Fibroblast of skin of left biceps (primary cell): ENCODE results near the gene PLPP6.
A peak's percentile ranks its signal among the peaks of the same experiment; 100 is the strongest.

Source experiments
- DNase-seq, 2 experiments: peaks; one replicate each; pipeline ENCODE4 v3.0.0-alpha.2; 2013; ENCODE audit warnings: low read depth in 2 of 2

The PLPP6 gene

GRCh38 chr9:4662989-4663792, 1.1 kb downstream of the PLPP6 start:
- no peak for DNase-seq

- DNase-seq: no peak
Observed at GRCh38 chr9:4663956-4664355, 1.9 kb downstream of the PLPP6 start.

- no peak for DNase-seq
Observed at GRCh38 chr9:4665357-4665756, 3.3 kb downstream of the PLPP6 start.

- no peak for DNase-seq
Observed at GRCh38 chr9:4666042-4666699, 4.1 kb downstream of the PLPP6 start, which contains the start of gene SPATA6L. Gene SPATA6L, minus strand, starts transcription at chr9:4666480. Its CDS starts 230 bp downstream, at chr9:4666250.

GRCh38 chr9:4667681-4668080, 5.6 kb downstream of the PLPP6 start:
- DNase-seq: no peak

- DNase-seq: no peak
Observed at GRCh38 chr9:4668604-4669003, 6.5 kb downstream of the PLPP6 start.

GRCh38 chr9:4669890-4670289, 7.8 kb downstream of the PLPP6 start:
- no peak for DNase-seq

GRCh38 chr9:4670591-4670990, 8.5 kb downstream of the PLPP6 start:
- DNase-seq: no peak

- no peak for DNase-seq
Observed at GRCh38 chr9:4671737-4672136, 9.6 kb downstream of the PLPP6 start.

GRCh38 chr9:4674783-4675182, 12.7 kb downstream of the PLPP6 start:
- peak; percentile 91 to 92 for DNase-seq

- no peak for DNase-seq
Observed at GRCh38 chr9:4677392-4677791, 15.3 kb downstream of the PLPP6 start.

GRCh38 chr9:4678679-4679267, 16.7 kb downstream of the PLPP6 start:
- no peak for DNase-seq

GRCh38 chr9:4679268-4680172, 17.4 kb downstream of the PLPP6 start, which contains the start of gene CDC37L1:
Gene CDC37L1, plus strand, starts transcription at chr9:4679569. Its CDS starts 199 bp downstream, at chr9:4679768.
- peak; percentile 85 to 86 for DNase-seq

GRCh38 chr9:4680173-4680525, 18.1 kb downstream of the PLPP6 start:
- DNase-seq: no peak

GRCh38 chr9:4680750-4681149, 18.7 kb downstream of the PLPP6 start:
- DNase-seq: no peak

- DNase-seq: no peak
Observed at GRCh38 chr9:4684820-4685219, 22.7 kb downstream of the PLPP6 start.

- DNase-seq: no peak
Observed at GRCh38 chr9:4686112-4686511, 24.0 kb downstream of the PLPP6 start.

- DNase-seq: no peak
Observed at GRCh38 chr9:4686584-4686983, 24.5 kb downstream of the PLPP6 start.

- DNase-seq: no peak
Observed at GRCh38 chr9:4689021-4689420, 26.9 kb downstream of the PLPP6 start.

GRCh38 chr9:4689687-4690104, 27.6 kb downstream of the PLPP6 start:
- no peak for DNase-seq

GRCh38 chr9:4690144-4690543, 28.1 kb downstream of the PLPP6 start:
- DNase-seq: no peak

GRCh38 chr9:4691795-4692194, 29.7 kb downstream of the PLPP6 start:
- DNase-seq: no peak
